Body of pancreas (tissue), 4 donors: Measurements from ENCODE around the gene DNAJB5. TPM values are rescaled to one million over a fixed set of nuclear protein-coding genes. Genes with fewer than 3 reads are reported as not detected.

Source experiments
- ATAC-seq: fragments of 150-250 bp; one replicate; pipeline ENCODE4 v1.9.1; 2016
- DNase-seq, 4 donors: peaks; one replicate each; pipeline ENCODE4 v3.0.0-alpha.2; 2019
- H3K27ac ChIP-seq, 4 donors: fragments of 200-600 bp; sonication (generic); 1 replicate in 3 of 4; 2 replicates in 1 of 4; pipeline versions ENCODE4 v1.5.1 to v1.6.1; 2016 to 2019; ENCODE audit warnings: mild to moderate bottlenecking in 1 of 4, mixed read lengths in 1 of 4, moderate library complexity in 1 of 4
- H3K27me3 ChIP-seq, 2 donors: fragments of 200-600 bp; sonication (generic); one replicate each; pipeline ENCODE4 v1.6.0; 2016; ENCODE audit warnings: mild to moderate bottlenecking in 1 of 2
- H3K36me3 ChIP-seq, 2 donors: fragments of 200-600 bp; sonication (generic); replicated peaks in 1 of 2; 2 replicates each; pipeline ENCODE4 v1.5.1; 2016; ENCODE audit warnings: low read depth in 2 of 2; ENCODE audit not compliant: insufficient read depth in 1 of 2
- H3K4me1 ChIP-seq: fragments of 200-600 bp; sonication (generic); one replicate; pipeline ENCODE4 v1.6.0; 2016
- H3K4me3 ChIP-seq, 2 donors: fragments of 200-600 bp; sonication (generic); 1 replicate in 1 of 2; 2 replicates in 1 of 2; pipeline ENCODE4 v1.5.1; 2016 to 2019
- H3K9me3 ChIP-seq, 3 donors: fragments of 200-600 bp; sonication (generic); 1 replicate in 2 of 3; 2 replicates in 1 of 3; pipeline ENCODE4 v1.5.1; 2016
- POLR2A ChIP-seq, 3 donors: fragments of 450-650 bp; IDR thresholded peaks; one replicate each; pipeline ENCODE4 v1.6.1; 2016; ENCODE audit warnings: antibody characterized with exemption in 3 of 3, mild to moderate bottlenecking in 2 of 3
- WGBS, 2 donors: methylation state at CpG; one replicate each; pipeline ENCODE4 v1.1.5; 2017; 5-methylcytosine and 5-hydroxymethylcytosine counted together
- intact Hi-C: fragments of 100-400 bp; cut with DNase I; formaldehyde crosslinking; loops from one replicate; pipeline ENCODE4 v1.15.1; 2023
- total RNA-seq, 2 donors: library from RNA; depleted of rRNA; stranded (reverse); fragments of >200 nt; gene quantifications; one replicate each; pipeline ENCODE4 v1.1.0, GENCODE V29; 2016
- TF ChIP-seq, protein P1 (sequence below), 7 experiments: fragments of 450-650 bp in 4 of 7; fragments of 200-600 bp in 3 of 7; sonication (generic) in 3 of 7; IDR thresholded peaks; one replicate each; pipeline ENCODE4 v1.5.1; 2016 to 2019; ENCODE audit warnings: antibody characterized with exemption in 7 of 7

Gene DNAJB5
- total RNA-seq, 2 donors from 2014 or later = 5.3 to 5.7 TPM

DNA sequence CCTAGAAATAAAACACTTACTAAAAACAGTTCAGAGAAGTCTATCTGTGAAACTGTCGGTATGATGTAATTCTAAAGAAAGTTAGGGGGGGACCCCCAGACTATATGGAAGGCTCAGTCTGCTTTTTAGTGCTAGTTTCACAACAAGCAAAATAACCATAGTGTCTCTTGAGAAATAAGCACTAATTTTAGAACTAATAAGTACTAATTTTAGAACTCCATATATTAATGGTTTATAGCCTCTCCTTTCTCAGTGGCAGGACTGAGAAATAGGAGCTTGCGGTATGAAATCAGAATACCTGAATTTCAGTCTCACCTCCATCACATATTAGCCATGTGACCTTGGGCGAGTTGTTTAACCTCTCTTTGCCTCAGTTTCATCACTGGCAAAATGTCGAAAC, 32.9 kb upstream of the DNAJB5 start:
- H3K9me3 ChIP-seq = no peaks in the 10 kb centered on the region
- no peaks in the 10 kb centered on the region for H3K27me3 ChIP-seq
- no peak for ATAC-seq

DNA sequence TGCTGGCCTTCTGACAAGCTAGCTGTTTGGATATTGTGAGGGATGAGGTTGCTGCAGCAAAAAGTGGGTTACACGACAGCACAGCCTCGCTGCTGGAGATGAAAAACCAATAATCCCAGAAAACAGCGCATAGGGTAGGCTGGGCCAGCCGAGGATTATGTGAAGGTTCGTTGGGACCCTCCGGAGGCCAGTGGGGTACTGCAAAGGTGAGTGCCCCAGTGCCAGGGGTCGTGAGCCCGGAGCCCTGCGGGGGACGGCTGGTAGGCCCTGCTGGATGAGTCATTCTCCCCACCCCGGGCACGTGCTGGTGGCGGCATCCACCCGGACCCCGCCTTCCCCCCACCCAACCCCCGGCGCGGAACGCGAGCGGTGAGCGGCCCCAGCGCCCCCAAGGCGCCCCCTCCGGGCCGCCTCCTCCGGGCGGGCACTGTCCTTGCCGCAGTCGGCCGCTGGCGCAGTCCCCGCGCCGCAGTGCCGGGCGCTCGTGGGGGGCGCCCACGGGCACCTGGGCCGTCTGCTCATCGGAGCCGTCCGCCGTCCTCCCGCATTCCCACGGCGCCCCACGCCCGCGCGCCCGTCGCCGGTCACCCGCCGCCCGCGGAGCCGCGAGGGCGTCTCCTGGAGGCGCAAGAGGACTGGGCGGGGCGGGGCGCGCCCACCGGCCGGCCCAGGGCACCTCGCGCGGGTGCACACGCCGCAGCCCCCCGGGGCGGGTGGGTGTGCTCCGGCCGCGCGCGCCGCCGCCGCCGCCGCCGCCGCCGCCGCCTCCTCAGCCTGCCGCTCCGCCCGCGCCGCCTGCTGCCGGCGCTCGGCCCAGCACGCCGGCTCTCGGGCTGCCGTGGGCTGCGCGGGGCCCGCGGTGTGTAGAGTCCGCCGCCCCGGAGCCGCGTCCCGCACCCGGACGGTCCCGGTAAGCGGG, 31.8 kb upstream of the DNAJB5 start, which contains the start of gene PHF24:
Gene PHF24, plus strand, starts transcription at position 794 of the 919 bp plus-strand sequence. CDS start 13,014 bp downstream, outside the sequence.
- intact Hi-C loops = no loop called here
- no peaks in the 10 kb centered on the region for H3K9me3 ChIP-seq
- DNase-seq (peak in 1 of 4 donors; percentile 31), ATAC-seq (peak; percentile 81)
- H3K27me3 ChIP-seq = no peaks in the 10 kb centered on the region
- TF ChIP-seq POLR2A (IDR thresholded peaks at IDR 0.05) = no peak
- TF ChIP-seq, protein P1, sequence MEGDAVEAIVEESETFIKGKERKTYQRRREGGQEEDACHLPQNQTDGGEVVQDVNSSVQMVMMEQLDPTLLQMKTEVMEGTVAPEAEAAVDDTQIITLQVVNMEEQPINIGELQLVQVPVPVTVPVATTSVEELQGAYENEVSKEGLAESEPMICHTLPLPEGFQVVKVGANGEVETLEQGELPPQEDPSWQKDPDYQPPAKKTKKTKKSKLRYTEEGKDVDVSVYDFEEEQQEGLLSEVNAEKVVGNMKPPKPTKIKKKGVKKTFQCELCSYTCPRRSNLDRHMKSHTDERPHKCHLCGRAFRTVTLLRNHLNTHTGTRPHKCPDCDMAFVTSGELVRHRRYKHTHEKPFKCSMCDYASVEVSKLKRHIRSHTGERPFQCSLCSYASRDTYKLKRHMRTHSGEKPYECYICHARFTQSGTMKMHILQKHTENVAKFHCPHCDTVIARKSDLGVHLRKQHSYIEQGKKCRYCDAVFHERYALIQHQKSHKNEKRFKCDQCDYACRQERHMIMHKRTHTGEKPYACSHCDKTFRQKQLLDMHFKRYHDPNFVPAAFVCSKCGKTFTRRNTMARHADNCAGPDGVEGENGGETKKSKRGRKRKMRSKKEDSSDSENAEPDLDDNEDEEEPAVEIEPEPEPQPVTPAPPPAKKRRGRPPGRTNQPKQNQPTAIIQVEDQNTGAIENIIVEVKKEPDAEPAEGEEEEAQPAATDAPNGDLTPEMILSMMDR (IDR thresholded peaks at IDR 0.05) = peak in 2 of 7 experiments; percentile 37
- no peaks in the 10 kb centered on the region for H3K36me3 ChIP-seq
- no peak within 1 kb of the TSS for H3K27ac ChIP-seq
- 1 to 10% methylated on average over 16 to 94 of the region's 116 CpGs for WGBS, 2 donors
- H3K4me3 ChIP-seq = no peak within 1 kb of the TSS
- H3K4me1 ChIP-seq = peaks cover 10% of the 10 kb centered on the region

More for the DNA sequence above, 32.9 kb upstream of the DNAJB5 start:
- no peak for TF ChIP-seq POLR2A (IDR thresholded peaks at IDR 0.05)
- TF ChIP-seq, protein P1 (IDR thresholded peaks at IDR 0.05) = no peak
- Histone ChIP-seq H3K36me3 (no peaks in the 10 kb centered on the region), H3K4me1 (peaks cover 10% of the 10 kb centered on the region), H3K27ac (no peak overlapping the region), H3K4me3 (no peak overlapping the region)
- intact Hi-C loops = no loop called here
- 70 to 76% methylated on average over 4 of the region's 4 CpGs for WGBS, 2 donors
- no peak for DNase-seq

DNA sequence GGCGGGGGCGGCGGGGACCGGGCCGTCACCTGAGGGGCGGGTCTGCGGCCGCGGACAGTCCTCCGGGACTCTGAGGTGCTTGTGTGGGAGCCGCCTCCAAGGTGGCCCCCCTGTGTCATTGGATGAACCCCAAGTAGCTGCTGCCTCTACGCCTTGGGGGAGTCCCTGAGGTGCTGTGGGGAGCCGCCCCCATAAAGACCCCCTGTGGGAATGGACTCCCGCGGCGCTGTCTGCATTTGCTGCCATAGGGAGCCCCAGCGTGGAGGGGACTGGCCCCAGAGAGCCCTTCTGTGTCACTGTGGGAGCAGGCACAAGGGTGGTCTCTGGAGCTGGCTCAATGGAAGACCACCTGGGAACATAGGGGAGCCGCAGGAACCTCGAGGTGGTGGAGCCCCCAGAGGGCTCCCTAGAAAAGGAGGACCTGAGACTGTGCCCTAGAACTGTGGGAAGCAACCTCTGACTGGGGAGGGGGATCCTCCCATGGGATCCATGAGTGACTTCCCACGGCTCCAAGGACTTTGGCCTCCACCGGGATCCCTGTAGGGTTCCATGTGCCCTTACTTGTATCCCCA, 31.0 kb upstream of the DNAJB5 start:
- Histone ChIP-seq H3K36me3 (no peaks in the 10 kb centered on the region), H3K27me3 (no peaks in the 10 kb centered on the region)

DNA sequence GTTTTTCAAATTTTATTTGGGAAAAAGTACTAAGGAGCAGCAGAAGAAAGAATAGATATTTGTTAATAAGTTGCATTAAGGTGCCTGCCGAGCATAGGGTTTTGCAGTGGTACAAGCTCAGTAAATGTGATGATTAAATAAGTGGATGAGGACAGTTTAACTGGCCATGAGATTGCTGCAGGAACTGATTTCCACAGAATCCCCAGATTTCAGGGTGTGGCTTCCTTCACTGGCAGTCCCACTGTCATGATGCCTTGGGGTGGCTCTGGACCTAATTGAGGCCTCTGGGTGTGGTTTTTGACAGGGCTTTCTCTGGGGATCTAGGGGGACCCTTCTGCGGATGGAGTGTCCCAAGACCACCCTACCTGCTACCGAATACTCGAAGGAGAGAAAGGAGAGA, 30.1 kb upstream of the DNAJB5 start:
- intact Hi-C loops = no loop called here
- Histone ChIP-seq H3K4me1 (peaks cover 10% of the 10 kb centered on the region), H3K27me3 (no peaks in the 10 kb centered on the region), H3K27ac (no peak overlapping the region), H3K4me3 (no peak overlapping the region), H3K36me3 (no peaks in the 10 kb centered on the region), H3K9me3 (no peaks in the 10 kb centered on the region)
- no peak for ATAC-seq
- no peak for TF ChIP-seq POLR2A (IDR thresholded peaks at IDR 0.05)
- TF ChIP-seq, protein P1 (IDR thresholded peaks at IDR 0.05) = no peak
- DNase-seq = no peak
- WGBS, 2 donors = 74 to 96% methylated on average over 2 to 4 of the region's 4 CpGs

More for the DNA sequence above, 31.0 kb upstream of the DNAJB5 start:
- no peak for TF ChIP-seq POLR2A (IDR thresholded peaks at IDR 0.05)
- TF ChIP-seq, protein P1 (IDR thresholded peaks at IDR 0.05) = no peak
- H3K27ac ChIP-seq = no peak overlapping the region
- peaks cover 10% of the 10 kb centered on the region for H3K4me1 ChIP-seq
- 10 to 19% methylated on average over 6 to 21 of the region's 21 CpGs for WGBS, 2 donors
- ATAC-seq (peak; percentile 7), DNase-seq (no peak)
- H3K4me3 ChIP-seq = no peak overlapping the region
- intact Hi-C loops = no loop called here
- H3K9me3 ChIP-seq = no peaks in the 10 kb centered on the region
